ENCODE data around the gene METTL22. TPM values are rescaled to one million over a fixed set of nuclear protein-coding genes. Genes with fewer than 3 reads are reported as not detected.

The METTL22 gene
- total and polyA plus RNA-seq, 12 donors = 8.4 to 67.1 (median 25.3) TPM

GRCh38 chr16:8641671-8642070, 20.2 kb downstream of the METTL22 start:
- H3K36me3 ChIP-seq (replicated peaks in 1 of 2) = peaks cover 0 to 80% of the 10 kb centered on the region in 2 donors
- intact Hi-C loops (cut with DNase I) = no loop called here
- no peak for TF ChIP-seq POLR2A (IDR thresholded peaks at IDR 0.05)
- no peak for TF ChIP-seq CTCF (IDR thresholded peaks at IDR 0.05)
- H3K4me3 ChIP-seq = no peak overlapping the region
- H3K9me3 ChIP-seq (replicated peaks in 1 of 3) = no peaks in the 10 kb centered on the region
- no peak for DNase-seq
- no peak overlapping the region for H3K27ac ChIP-seq
- WGBS, 4 donors = 65 to 81% (median 67%) methylated on average over 4 to 9 of the region's 9 CpGs
- H3K4me1 ChIP-seq (replicated peaks in 1 of 2) = no peaks in the 10 kb centered on the region
- no peaks in the 10 kb centered on the region for H3K27me3 ChIP-seq

GRCh38 chr16:8642146-8642545, 20.6 kb downstream of the METTL22 start:
- no peak for TF ChIP-seq CTCF (IDR thresholded peaks at IDR 0.05)
- no peak for TF ChIP-seq POLR2A (IDR thresholded peaks at IDR 0.05)
- no peak for DNase-seq
- H3K36me3 ChIP-seq (replicated peaks in 1 of 2) = peaks cover 0 to 80% of the 10 kb centered on the region in 2 donors
- 82 to 88% (median 87%) methylated on average over 16 of the region's 16 CpGs for WGBS, 4 donors
- H3K4me3 ChIP-seq = no peak overlapping the region
- intact Hi-C loops (cut with DNase I) = no loop called here
- H3K27me3 ChIP-seq = no peaks in the 10 kb centered on the region
- no peaks in the 10 kb centered on the region for H3K4me1 ChIP-seq (replicated peaks in 1 of 2)
- H3K27ac ChIP-seq = no peak overlapping the region
- no peaks in the 10 kb centered on the region for H3K9me3 ChIP-seq (replicated peaks in 1 of 3)

GRCh38 chr16:8644211-8645140, 23.0 kb downstream of the METTL22 start:
- DNase-seq = peak in 2 of 7 donors; percentile 27 to 36
- WGBS, 4 donors = 75 to 86% (median 76%) methylated on average over 23 to 29 of the region's 29 CpGs
- Histone ChIP-seq H3K4me1 (replicated peaks in 1 of 2) (no peaks in the 10 kb centered on the region), H3K36me3 (replicated peaks in 1 of 2) (peaks cover 0 to 75% of the 10 kb centered on the region in 2 donors), H3K27ac (peak overlapping the region in 2 of 5 donors; percentile 57 to 73), H3K4me3 (no peak overlapping the region), H3K9me3 (replicated peaks in 1 of 3) (no peaks in the 10 kb centered on the region), H3K27me3 (no peaks in the 10 kb centered on the region)
- TF ChIP-seq POLR2A (IDR thresholded peaks at IDR 0.05) (no peak), CTCF (IDR thresholded peaks at IDR 0.05) (no peak)
- intact Hi-C loops (cut with DNase I) = no loop called here

- Histone ChIP-seq H3K4me1 (replicated peaks in 1 of 2) (no peaks in the 10 kb centered on the region), H3K36me3 (replicated peaks in 1 of 2) (peaks cover 0 to 69% of the 10 kb centered on the region in 2 donors), H3K4me3 (no peak overlapping the region), H3K9me3 (replicated peaks in 1 of 3) (no peaks in the 10 kb centered on the region), H3K27me3 (no peaks in the 10 kb centered on the region), H3K27ac (peak overlapping the region in 1 of 5 donors; percentile 73)
- TF ChIP-seq POLR2A (IDR thresholded peaks at IDR 0.05) (no peak), CTCF (IDR thresholded peaks at IDR 0.05) (no peak)
- DNase-seq = no peak
- intact Hi-C loops (cut with DNase I) = no loop called here
- 66 to 80% (median 73%) methylated on average over 11 of the region's 11 CpGs for WGBS, 4 donors
These were observed 23.6 kb downstream of the METTL22 start for GRCh38 chr16:8645141-8645521.

All from adrenal gland (tissue), 12 donors.